Measurements from ENCODE around the gene GALNT10.

GALNT10 gene

DNA sequence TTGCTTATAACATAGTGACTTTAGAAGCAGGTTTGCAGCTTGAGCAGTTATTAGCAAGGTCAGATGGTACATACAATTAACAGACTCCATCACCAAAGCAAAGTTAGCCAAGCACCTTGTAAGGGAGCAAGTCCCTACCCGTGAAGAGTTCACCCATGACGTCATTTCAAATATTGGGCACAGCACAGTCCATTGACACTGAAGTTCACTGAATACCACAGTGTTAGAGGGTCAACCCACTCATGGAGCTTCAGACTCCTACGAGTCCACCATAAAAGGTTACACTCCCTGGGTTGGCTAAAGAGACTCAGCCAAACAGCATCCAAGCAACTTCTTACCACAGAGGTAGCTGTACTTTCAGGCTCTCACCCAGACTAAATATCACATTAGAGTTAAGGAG is 77.5 kb downstream of the GALNT10 start:
- DNase-seq: no peak

DNA sequence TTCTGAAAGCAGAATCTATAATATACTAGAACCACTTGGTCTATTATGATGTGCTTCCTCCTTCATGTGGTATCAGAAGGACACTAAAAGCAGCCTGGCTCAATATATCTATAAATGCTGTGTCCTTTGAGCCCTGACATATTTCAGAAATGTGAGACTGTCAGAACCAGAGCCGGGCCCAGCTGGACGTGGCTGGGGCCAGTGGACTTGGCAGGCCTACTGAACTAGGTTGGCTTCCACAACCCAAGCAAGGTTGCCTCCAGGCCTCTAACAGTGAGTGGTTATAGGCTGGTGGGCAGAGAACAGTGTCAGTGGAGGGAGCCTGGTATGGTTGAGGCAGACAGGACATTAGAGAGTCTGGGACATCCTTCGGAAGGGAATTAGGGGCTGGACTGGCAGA is 78.9 kb downstream of the GALNT10 start:
- no peak for DNase-seq

DNA sequence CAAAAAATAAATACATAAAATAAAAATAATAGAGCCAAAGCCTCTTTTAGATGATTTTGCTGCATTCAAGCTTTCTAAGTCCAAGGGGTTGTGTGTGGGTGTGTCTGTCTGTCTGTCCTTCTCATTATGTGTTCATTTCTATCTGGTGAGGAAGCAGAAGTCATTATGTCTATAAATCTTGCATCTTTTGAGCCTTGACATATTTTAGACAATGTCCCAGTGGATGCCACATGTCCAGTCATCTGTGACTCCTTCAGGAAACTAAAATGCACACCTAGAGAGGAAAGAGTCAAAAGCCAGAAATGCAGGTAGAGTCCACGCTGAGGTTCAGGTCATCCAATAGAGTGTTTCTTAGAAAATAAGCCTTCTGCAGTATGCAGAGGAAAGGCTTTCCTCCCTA is 80.9 kb downstream of the GALNT10 start:
- no peak for DNase-seq

DNA sequence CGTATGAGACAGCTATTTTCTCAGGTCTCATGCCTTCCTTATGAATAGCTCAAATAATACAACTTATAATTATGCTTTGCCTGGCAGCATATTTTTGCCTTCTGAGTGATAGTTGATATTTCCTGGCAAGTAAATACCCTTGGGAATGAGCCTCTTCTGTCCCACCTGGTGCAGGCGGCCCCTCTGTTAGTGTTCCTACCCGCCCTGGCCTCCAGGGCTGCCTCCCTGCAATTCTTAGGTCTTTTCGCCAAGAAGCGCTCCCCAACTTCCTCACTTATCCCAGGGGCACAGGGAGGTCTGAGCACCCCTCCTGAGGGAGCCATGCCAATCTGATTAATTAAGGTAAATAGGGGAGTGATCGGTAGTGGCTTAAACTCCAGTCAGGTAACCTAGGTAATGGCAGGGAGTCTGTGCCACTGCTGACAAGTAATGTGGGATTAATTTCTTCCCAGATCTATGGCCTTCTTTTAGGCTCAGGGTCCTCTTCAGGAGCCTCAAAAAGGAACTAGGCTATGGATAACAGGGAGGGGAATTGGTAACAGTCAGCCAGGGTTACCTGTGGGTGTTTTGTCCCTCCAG is 81.5 kb downstream of the GALNT10 start:
- DNase-seq: no peak

DNA sequence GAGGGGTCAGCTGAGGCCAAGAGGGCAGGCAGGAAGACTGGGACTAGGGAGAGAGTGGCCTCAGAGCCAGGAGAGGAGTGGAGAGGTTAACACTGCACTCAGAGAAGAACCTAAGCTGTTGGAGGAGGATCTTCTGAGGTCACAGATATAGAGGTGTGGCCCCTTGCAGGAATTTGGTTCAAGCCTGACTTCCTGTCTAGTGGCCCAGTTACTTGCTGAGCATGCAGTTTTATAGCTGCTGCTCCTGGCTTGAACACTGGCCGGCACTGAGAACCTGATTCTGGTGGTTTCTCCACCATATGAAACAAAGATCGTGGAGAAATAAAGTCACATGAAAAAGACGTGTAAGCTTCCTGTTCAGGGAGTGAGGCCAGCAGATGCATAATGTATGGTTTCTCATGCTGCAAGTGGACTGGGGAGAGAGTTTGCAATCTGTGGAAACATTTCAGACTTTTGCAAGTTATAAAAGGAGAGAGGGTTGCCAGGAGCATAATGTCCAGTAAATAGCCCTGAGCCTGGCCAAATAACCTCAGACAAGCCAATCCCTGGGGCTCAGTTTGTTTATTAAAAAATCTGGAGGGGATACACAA is 82.6 kb downstream of the GALNT10 start:
- peak; percentile 9 for DNase-seq

DNA sequence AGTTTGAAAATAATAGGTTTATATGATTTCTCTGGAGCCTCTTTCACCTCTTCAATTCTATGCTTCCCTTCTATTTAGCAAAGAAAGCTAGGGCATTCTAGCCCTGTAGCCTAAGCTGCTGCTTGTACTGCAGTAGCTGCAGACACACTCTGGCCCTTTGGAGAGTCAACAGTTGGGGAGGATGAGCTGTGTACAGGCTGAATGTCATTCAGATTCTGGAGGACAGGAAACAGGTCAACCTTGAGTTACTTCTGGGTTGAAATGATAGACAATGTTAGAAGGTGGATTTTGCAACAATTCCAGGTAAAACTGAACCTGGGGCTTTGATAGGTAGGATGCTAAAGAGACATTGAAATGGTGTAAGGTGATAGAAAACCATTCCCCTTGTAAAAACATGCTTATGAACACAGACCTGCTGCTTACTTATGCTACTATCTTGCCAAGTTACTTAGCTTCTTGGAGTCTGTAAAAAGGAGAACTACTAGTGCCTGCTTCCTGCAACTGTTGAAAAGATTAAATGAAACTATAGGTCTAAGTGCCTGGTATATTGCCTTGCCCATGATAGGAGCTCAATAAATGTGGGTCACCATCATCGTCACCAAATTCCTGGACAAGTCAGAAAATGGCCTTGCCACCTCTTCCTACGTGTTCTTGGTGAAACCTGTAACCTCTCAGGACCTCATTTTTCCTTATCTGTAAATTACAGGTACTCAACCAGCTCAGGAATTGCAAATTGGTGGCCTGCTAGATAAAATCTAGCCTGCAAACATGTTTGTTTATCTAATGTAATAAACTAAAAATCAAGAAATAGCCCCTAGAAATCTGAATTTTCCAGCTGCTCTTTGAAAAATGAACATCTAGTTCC is 83.7 kb downstream of the GALNT10 start:
- peak; percentile 16 for DNase-seq

DNA sequence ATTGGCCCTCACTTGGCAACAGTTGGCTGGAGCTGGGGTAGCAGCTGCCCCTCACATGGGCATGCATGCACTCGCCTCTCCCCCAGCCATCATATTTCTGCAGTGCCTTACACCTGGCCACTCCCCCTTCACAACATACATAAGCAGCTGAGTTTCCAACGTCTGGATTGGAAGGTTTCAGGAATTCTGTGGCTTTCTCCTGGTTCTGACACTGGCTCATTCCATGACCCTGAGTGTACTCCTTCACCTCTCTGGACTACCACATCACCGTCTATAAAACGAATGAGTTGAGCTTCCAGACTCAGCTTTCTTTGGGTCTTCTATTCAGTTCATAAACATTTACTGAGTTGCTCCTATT is 84.3 kb downstream of the GALNT10 start:
- no peak for DNase-seq

DNA sequence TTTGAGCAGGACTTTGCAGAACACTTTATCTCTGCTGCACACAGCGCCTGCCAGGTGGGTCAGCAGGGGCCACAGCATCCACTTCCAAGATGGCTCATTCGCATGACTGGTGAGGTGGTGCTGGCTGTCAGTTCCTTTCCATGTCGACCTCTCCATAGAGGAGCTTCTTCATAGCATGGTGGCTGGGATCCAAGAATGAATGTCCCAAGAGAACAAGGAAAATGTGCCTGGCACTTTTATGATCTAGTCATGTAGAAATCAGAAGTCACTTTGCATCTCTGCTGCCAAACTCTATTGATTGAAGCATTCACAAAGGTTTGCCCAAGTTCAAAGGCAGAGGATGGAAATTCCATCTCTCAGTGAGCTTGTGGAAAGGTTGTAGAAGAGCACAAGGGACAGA is 85.0 kb downstream of the GALNT10 start:
- no peak for DNase-seq

DNA sequence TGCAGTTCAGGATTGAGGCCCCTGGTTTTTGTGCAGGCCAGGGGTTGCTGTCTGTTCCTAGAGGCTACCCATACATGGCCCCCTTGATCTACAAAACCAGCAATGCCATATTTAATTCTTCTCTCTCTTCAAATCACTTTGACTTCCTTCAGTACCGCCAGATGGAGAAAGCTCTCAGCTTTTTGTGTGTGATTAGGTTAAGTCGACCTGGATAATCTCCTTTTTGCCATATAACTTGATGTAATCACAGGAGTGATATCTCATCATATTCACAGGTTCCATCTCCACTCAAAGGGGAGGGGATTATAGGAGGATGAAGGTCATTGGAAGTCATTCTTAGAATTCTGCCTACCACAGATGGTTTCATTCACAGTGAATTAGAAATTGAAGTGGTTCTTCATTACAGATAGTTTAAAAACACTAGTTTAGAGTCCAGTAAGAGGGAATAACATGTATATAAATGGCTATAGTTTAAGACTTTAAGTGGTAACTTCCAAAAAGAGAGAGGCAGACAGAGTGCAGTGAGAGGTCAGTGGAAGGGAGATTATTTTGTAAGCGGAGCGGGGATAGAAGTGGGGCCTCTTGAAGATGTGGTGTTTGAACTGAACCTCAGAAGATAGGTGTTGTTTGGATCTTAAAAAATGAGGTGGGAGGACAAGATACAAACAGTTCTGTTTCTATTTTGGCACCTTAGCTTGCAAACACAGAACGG is 85.9 kb downstream of the GALNT10 start:
- no peak for DNase-seq

DNA sequence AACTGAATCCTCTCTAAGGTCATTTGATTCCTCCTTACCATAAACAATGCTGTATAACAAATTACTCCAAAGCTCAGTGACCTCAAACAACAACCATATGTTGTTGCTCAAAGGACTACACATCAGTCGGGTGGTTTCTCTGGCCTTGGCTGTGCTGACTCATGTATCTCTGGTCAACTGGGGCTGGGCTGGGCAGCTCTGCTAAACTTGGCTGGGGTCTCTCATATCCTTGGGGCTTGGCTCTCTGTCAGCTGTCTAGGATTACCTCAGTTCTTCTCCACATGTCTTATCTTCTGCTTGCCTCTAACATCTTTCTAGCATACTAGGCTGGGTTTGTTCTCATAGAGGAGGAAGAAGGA is 86.4 kb downstream of the GALNT10 start:
- DNase-seq: no peak

DNA sequence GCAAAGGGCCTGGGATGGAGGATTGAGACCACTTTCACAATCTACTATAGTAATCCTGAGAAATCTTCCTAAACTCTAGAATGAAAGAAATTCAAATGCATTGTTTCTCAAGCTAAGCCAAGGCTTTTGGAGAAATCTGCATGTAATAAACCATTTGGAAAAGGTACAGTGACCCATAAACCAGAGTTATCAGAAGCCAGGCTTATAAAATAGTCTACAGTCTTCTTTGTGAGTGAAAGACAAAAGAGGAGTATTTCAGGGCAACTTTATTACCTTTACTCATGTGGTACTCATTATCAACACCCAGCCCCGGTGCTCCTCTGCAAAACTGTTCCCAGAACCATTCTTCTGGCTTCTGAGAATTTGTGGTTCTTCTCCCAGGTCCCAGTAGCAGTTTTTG is 87.0 kb downstream of the GALNT10 start:
- DNase-seq: no peak

DNA sequence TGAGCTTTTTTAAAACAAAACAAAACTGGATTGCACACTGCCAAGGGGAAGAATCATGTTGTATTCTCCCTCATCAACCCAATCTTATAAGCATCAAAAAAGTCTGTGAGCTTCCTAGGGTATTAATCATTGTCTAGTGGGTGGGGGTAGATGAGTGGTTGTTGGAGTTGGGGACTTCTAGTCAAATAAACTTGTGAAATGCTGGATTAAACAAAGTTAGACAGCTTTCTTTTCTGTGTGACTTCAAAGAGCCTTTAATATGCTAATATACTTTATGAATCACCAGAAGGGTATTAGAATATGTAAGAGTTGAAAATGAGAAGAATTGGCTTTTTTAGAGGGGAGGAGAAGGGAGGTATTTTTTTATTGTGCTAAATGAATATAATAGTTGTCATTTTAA is 87.7 kb downstream of the GALNT10 start:
- no peak for DNase-seq

DNA sequence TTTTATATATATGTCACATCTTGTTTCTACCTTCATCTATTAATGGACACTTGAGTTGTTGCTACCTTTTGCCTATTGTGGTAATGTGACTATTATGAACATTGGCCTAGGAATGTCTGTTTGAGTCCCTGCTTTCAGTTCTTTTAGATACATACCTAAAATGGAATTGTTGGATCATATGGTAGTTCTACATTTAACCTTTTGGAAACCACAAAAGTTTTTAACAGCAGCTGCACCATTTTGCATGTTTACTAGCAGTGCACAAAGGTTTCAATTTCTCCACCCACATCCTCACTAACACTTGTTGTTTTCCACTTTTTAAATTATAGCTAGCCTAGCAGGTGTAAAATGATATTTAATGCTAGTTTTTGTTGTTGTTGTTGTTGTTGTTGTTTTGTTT is 88.4 kb downstream of the GALNT10 start:
- no peak for DNase-seq

DNA sequence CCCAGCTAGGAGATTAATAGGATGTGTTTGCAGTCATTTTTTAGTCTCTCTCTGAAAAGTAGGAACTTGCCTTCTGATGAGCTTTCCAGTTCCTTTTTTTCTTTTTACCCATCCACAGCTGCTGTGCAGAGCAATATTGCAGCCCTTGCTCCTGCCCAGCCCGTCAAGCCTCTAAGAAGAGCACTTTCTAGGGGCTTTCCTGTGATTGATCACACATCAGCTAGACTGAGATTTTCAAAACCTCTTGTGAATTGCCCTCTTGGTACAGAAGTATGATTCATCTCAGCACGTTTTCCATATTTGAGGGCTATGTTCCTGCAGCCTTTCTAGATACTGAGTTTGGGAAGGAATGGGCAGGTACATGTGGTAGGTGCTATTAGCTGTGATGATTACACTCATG is 93.9 kb downstream of the GALNT10 start:
- DNase-seq: no peak

DNA sequence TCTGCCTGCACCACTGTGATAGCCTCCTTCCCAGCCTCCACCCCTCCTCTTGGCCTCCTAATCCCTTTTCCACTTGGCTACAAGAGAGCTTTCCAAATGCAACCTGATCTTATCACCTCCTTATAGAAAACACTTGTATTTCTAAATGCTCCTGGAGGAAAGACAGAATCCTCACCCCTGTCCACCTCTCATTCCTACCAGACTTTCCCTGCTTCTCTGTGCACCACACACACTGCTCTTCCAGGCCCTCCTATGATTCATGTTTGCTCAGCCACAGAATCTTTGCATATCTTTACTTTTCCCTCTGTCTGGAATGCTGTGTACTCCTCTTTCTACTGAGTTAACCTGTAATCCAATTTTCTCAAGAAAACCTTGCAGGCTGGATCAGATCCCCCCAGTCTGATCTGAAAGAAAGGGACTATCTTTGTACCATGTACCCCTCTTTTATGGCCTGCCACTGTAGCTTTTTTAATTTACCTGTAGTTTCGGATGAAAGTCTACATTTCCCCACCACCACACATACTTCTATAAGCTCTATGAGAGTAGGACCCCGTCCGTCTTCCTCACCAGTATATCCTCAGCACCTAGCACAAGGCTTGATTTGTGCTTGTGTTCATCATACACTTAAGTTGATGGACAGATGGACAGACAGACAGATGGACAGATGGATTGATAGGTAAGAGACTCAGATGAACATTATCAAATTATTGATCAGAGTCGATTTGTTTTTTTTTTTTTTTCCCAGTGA is 95.3 kb downstream of the GALNT10 start:
- no peak for DNase-seq

DNA sequence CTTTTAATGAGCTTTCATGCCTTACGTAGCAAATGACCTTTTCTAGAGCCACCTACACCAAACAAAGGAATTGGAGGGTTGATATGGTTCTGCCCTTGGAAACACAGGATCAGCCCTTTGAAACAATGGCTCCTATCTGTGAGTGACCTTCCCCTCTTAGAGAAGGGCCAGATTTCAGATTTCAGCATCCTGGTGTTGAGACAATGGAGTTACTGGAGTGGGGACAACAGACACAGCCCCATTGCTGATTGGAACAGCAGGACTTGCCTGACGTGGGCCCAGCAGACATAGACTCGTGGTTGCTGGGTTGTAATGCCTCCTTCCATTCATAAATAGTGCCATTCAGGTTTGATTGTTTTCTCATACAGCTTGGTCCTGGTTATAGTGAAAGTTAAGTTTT is 96.0 kb downstream of the GALNT10 start:
- DNase-seq: no peak

DNA sequence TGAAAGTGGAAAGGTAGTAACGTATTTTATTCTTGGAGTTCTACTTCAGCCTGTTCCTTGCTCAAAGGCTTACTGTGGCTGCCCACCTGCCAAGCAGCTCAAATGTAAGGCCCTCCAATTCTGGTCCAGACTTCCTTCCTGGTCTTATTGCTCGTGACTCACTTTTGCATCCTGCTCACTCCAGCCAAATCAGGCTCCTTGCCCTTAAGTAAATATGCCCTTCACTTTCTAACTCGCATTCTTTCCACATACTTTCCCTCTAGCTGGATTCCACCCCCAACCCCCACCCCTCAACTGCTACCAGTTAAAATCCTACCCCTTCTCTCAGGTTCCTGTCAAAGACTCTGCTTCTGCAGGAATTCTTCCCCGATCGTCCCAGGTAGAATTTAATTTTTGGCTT is 96.6 kb downstream of the GALNT10 start:
- no peak for DNase-seq

DNA sequence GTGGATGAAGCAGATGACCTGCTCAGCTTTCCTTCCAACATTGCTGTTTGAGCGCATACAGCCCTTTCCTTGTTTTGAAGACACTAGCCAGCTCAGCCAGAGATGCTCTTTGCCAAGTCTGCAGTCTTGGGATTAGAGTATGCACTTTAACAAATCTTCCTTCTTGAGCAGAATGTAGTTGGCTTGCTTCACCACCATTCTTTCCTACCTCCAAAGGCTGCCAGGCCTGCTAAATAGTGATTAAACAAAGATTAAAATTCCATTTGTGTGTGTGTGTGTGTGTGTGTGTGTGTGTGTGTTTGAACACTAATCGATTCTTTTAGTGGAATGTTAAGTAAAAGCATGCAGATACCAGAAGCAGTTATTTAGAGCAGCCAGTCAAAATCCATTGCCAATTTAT is 97.6 kb downstream of the GALNT10 start:
- DNase-seq: no peak

DNA sequence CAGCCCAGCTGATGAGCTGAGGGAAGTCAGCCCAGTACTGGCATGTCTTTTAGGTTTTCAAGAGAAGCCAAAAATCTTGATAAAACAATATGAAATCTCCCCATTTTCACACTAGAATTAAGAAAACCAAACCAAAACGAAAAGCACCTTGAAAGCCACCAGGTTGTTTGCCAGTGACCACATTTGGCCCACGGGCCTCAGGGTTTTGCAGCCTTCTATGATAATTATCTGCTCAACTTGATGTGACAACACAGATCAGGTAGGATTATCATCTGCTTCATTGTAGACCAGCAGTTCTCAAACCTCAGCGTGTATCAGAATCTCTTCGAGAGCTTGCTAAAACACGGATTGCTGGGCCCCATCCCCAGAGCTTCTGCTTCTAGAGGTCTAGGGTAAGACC is 101.4 kb downstream of the GALNT10 start:
- DNase-seq: no peak

DNA sequence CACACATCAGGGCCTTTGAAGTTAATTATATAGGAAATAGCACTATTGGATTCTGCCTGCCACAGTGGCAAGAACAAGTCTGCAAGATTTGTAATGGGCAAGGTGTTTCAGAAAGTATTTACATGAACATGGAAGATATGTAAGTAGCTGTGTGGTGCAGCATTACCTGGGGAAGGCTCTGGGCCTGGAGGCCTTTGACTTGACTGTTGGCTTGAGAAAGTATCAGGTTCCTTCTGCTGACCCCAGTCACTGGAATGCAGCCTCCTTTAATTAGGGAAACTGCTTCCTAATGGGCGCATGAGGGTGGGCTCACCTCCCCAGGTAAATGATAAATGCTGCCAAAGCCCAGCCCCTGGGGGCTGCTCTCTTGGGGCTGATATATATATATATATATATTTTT is 102.7 kb downstream of the GALNT10 start:
- DNase-seq: no peak

DNA sequence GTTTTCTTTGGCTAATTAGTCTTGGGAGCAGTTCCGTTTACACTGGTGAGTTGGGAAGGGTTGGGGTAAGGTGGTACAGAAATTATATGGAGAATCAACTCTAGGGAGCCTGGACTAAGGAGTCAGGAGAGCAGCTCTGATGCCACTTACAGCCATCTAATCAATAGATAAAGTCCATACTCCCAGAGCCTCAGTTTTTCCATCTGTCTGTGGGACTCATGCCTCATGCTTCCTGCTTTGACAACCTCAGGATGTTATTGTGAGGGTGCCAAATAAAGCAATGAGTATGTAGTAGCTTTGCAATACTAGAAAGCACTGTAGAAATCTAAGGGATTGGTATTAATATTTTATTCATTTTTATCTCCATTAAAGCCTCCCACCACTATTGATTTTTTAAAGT is 105.0 kb downstream of the GALNT10 start:
- no peak for DNase-seq

DNA sequence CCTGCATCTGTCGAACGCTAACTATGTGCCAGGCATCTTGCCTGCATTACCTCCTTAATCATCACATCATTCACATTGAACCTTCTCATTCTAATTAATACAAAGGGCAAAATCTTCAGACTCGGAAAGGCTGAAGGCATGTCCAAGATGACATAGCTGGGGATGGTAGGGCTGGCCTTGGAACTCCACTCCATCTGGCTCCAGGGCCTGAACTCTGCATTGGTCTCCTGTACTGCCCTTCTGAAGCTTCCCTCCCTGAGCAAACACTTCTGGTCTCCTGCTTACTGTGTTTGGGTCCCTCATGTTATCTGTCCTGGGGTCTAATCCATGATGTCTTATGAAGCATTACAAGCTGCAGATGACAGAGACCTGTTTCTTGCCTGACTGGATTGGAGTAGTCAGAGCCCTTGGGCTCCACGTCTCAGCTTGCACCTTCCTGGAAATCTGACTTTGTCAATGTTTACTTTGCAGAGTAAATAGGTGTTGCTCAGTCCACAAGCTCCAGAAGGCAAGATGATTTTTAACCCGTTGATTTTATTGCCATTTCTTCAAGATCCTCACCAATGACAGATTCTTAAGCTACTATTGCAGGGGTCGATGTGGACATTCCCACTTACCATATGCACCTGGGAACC is 106.1 kb downstream of the GALNT10 start:
- no peak for DNase-seq

DNA sequence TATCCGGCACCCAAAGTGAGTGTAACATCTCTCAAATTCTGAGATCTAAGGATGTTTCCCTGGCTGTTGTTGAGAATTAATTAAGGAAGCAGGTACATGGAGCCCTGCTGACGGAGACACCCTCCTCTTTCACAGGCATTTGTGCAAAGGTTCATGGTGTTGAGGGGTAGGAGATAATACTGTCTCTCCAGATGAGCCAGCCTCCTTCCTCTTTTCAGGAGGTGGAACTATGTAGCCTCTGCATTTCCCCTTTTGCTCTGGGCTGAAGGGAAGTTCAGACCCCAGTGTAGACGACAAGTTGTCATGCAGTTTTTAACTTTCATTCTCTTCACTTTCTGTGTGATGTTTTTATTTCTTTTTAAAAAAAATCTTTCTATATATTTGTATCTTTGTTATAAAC is 107.5 kb downstream of the GALNT10 start:
- DNase-seq: no peak
